Neuron (in vitro differentiated cells): ENCODE measurements around the gene PLCL1.

Experiments used
- H2AFZ ChIP-seq: one replicate; pipeline ENCODE4 v1.6.1; 2013; ENCODE audit warnings: low read depth, mild to moderate bottlenecking, inconsistent platforms, low read length, moderate library complexity
- H3K27me3 ChIP-seq: one replicate; pipeline ENCODE4 v1.6.1; 2013; ENCODE audit warnings: low read length; ENCODE audit not compliant: insufficient read depth
- H3K36me3 ChIP-seq: one replicate; pipeline ENCODE4 v1.6.1; 2013; ENCODE audit warnings: low read length; ENCODE audit not compliant: insufficient read depth
- H3K4me1 ChIP-seq: one replicate; pipeline ENCODE4 v1.6.1; 2013; ENCODE audit warnings: low read length; ENCODE audit not compliant: insufficient read depth
- H3K4me3 ChIP-seq: 2 replicates; pipeline ENCODE4 v1.5.1; 2013; ENCODE audit warnings: mild to moderate bottlenecking, low read length, moderate library complexity
- H3K9me3 ChIP-seq: one replicate; pipeline ENCODE4 v1.6.1; 2013; ENCODE audit warnings: low read length

Gene PLCL1

GRCh38 chr2:197799068-197799467 lies 5.3 kb upstream of the PLCL1 start:
- H3K4me1 ChIP-seq: peaks cover 6% of the 10 kb centered on the region

GRCh38 chr2:197800091-197800490 lies 4.3 kb upstream of the PLCL1 start:
- Histone ChIP-seq H3K36me3 (no peaks in the 10 kb centered on the region), H3K27me3 (peaks cover 7% of the 10 kb centered on the region), H3K9me3 (no peaks in the 10 kb centered on the region), H3K4me3 (no peak overlapping the region), H2AFZ (no peak overlapping the region), H3K4me1 (peaks cover 9% of the 10 kb centered on the region)

More at GRCh38 chr2:197799068-197799467, 5.3 kb upstream of the PLCL1 start:
- Histone ChIP-seq H3K36me3 (no peaks in the 10 kb centered on the region), H2AFZ (no peak overlapping the region), H3K27me3 (peaks cover 5% of the 10 kb centered on the region), H3K4me3 (no peak overlapping the region), H3K9me3 (no peaks in the 10 kb centered on the region)

GRCh38 chr2:197801033-197801432 lies 3.4 kb upstream of the PLCL1 start:
- H3K36me3 ChIP-seq: no peaks in the 10 kb centered on the region
- no peaks in the 10 kb centered on the region for H3K9me3 ChIP-seq
- peaks cover 14% of the 10 kb centered on the region for H3K4me1 ChIP-seq
- H3K4me3 ChIP-seq: no peak overlapping the region
- H2AFZ ChIP-seq: no peak overlapping the region
- peaks cover 16% of the 10 kb centered on the region for H3K27me3 ChIP-seq

- Histone ChIP-seq H3K9me3 (no peaks in the 10 kb centered on the region), H3K4me3 (no peak overlapping the region), H3K27me3 (peaks cover 30% of the 10 kb centered on the region), H3K4me1 (peaks cover 14% of the 10 kb centered on the region), H2AFZ (no peak overlapping the region), H3K36me3 (no peaks in the 10 kb centered on the region)
Observed at GRCh38 chr2:197803033-197803444, 1.4 kb upstream of the PLCL1 start.

GRCh38 chr2:197804758-197805714 lies 643 bp downstream of the PLCL1 start:
- Histone ChIP-seq H3K27me3 (peaks cover 37% of the 10 kb centered on the region), H2AFZ (peak overlapping the region; percentile 99), H3K9me3 (no peaks in the 10 kb centered on the region), H3K4me1 (peaks cover 14% of the 10 kb centered on the region), H3K36me3 (no peaks in the 10 kb centered on the region), H3K4me3 (peak overlapping the region; percentile 62)

- H3K9me3 ChIP-seq: no peaks in the 10 kb centered on the region
- H3K36me3 ChIP-seq: no peaks in the 10 kb centered on the region
- H3K4me3 ChIP-seq: peak overlapping the region; percentile 62
- H3K4me1 ChIP-seq: peaks cover 14% of the 10 kb centered on the region
- peaks cover 37% of the 10 kb centered on the region for H3K27me3 ChIP-seq
- peak overlapping the region; percentile 99 for H2AFZ ChIP-seq
Observed at GRCh38 chr2:197805715-197806633, 1.6 kb downstream of the PLCL1 start.

- Histone ChIP-seq H3K4me1 (peaks cover 9% of the 10 kb centered on the region), H3K4me3 (no peak overlapping the region), H3K36me3 (no peaks in the 10 kb centered on the region), H3K9me3 (no peaks in the 10 kb centered on the region), H2AFZ (no peak overlapping the region), H3K27me3 (peaks cover 37% of the 10 kb centered on the region)
Observed at GRCh38 chr2:197809064-197809463, 4.7 kb downstream of the PLCL1 start.

GRCh38 chr2:197810016-197810415 lies 5.6 kb downstream of the PLCL1 start:
- peaks cover 36% of the 10 kb centered on the region for H3K27me3 ChIP-seq

GRCh38 chr2:197810491-197810890 lies 6.1 kb downstream of the PLCL1 start:
- Histone ChIP-seq H2AFZ (no peak overlapping the region), H3K4me1 (peaks cover 1% of the 10 kb centered on the region), H3K4me3 (no peak overlapping the region), H3K9me3 (no peaks in the 10 kb centered on the region), H3K27me3 (peaks cover 31% of the 10 kb centered on the region), H3K36me3 (no peaks in the 10 kb centered on the region)

More at GRCh38 chr2:197810016-197810415, 5.6 kb downstream of the PLCL1 start:
- H3K4me1 ChIP-seq: peaks cover 6% of the 10 kb centered on the region
- no peaks in the 10 kb centered on the region for H3K36me3 ChIP-seq
- H3K9me3 ChIP-seq: no peaks in the 10 kb centered on the region
- no peak overlapping the region for H2AFZ ChIP-seq
- no peak overlapping the region for H3K4me3 ChIP-seq

- H3K27me3 ChIP-seq: peaks cover 11% of the 10 kb centered on the region
- no peaks in the 10 kb centered on the region for H3K9me3 ChIP-seq
- H3K4me1 ChIP-seq: no peaks in the 10 kb centered on the region
- H2AFZ ChIP-seq: no peak overlapping the region
- no peak overlapping the region for H3K4me3 ChIP-seq
- H3K36me3 ChIP-seq: no peaks in the 10 kb centered on the region
Observed at GRCh38 chr2:197813093-197813787, 8.8 kb downstream of the PLCL1 start.

GRCh38 chr2:197814526-197814925 lies 10.1 kb downstream of the PLCL1 start:
- H3K4me1 ChIP-seq: no peaks in the 10 kb centered on the region
- no peaks in the 10 kb centered on the region for H3K9me3 ChIP-seq
- H3K36me3 ChIP-seq: no peaks in the 10 kb centered on the region
- peaks cover 3% of the 10 kb centered on the region for H3K27me3 ChIP-seq
- no peak overlapping the region for H2AFZ ChIP-seq
- H3K4me3 ChIP-seq: no peak overlapping the region

GRCh38 chr2:197821550-197822289 lies 17.3 kb downstream of the PLCL1 start:
- no peaks in the 10 kb centered on the region for H3K9me3 ChIP-seq
- H2AFZ ChIP-seq: no peak overlapping the region
- no peaks in the 10 kb centered on the region for H3K36me3 ChIP-seq
- no peaks in the 10 kb centered on the region for H3K4me1 ChIP-seq
- peaks cover 4% of the 10 kb centered on the region for H3K27me3 ChIP-seq
- no peak overlapping the region for H3K4me3 ChIP-seq
